GM18951 (cell line): Measurements from ENCODE around the gene R3HCC1L.
"Not testable (repeated sequence)": the region's sequence is repeated elsewhere in the genome, so short reads cannot be mapped to it uniquely, and the experiment has no call there.

Experiments used
- POLR2A ChIP-seq: IDR thresholded peaks from 4 replicates; pipeline ENCODE4 v1.6.1; 2011; ENCODE audit warnings: mild to moderate bottlenecking; ENCODE audit not compliant: insufficient read length, insufficient read depth; ENCODE audit errors: extremely low read depth
- in situ Hi-C: fragments of 300-500 bp; cut with MboI; formaldehyde crosslinking; loops from one replicate; pipeline ENCODE4 v1.12.0; 2022; ENCODE audit warnings: low sequenced_read_pairs, mixed read lengths, inconsistent platforms; ENCODE audit not compliant: unreplicated experiment

Gene R3HCC1L

DNA sequence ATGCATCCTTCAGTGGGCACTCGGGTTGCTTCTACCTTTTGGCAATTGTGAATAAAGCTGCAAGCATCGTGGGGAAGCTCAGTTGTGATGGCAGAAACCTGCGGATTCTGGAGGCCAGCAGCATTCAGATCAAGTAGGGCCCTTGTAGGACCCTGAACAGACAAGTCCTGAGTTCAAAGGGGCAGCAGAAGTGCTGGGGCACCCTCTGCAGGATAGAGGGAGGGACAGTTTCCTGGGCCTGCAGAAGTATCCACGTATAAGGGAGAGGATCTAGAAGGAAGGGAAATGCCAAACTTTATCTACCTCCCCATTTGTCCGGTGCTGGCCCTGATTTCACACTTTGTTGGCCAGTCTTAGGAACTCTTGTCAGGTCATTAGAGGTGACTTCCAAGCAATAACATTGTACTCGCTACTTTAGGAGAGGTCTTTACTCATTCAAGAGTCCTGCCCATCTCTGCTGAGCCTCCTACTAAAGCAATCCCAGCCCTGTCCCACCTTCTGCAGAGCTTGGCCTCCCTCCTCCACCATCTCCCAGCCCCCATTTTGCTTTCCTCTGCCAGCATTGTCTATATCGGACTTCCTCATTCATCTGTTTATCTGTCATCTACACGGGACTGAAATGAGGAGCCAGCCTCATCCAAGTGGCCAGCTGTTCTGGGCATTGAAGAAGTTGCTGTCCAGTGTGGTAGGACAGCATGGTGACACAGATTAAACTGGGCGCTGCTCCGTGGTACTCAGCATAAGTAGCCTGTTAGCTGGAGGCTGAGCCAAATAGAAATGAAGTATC is 26.6 kb upstream of the R3HCC1L start:
- TF ChIP-seq POLR2A, result no peak
- in situ Hi-C loops, result no loop called here

DNA sequence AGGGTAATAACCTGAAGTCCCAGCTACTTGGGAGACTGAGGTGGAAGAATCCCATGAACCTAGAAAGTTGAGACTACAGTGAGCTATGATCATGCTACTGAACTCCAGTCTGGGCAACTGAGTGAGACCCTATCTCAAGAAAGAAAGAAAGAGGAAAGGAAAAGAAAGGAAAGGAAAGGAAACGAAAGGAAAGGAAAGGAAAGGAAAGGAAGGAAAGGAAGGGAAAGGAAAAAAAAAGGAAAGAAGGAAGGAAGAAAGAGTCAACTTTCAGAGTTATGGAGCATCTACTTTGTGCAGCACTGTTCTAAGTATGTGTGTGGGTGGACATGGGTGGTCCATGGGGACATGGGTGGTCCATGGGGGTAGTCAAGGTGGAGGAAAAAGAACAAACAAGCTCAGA is 24.1 kb upstream of the R3HCC1L start:
- in situ Hi-C loops, result no loop called here
- no peak for TF ChIP-seq POLR2A

DNA sequence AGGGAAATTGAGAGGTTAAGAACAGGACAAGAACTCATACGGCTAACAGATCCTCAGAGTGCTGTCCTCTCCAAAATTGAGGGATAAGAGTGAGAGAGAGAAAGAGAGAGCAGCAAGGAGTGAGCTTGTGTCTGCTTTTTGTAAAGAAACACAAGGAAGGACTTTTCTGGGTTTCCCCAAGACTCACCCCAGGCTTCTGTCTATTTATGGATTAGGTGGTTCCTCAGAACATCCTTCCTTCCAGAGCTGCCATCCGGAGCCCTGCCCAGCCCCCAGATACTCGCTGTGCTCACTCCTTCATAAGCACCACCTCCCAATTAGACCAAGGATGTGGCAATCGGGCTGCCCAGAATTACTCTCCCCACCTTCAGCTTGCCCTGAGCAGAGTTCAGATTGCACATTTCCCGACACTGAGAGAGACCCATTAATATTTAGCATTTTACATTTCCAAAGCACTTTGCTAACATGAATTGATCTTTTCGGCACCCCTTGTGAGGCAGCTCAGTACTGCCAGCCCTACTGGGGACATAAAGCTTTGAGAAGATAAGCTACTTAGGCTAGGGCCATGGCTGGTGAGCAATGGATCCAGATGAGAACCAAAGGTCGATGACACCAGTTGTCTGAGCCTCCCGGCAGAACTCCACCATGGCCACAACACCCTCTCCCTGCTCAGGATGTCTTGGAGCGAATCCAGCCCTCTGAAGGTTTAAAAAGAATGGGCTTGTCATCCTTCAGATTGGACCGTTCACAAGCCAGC is 19.2 kb upstream of the R3HCC1L start:
- in situ Hi-C loops, result no loop called here
- TF ChIP-seq POLR2A, result no peak

DNA sequence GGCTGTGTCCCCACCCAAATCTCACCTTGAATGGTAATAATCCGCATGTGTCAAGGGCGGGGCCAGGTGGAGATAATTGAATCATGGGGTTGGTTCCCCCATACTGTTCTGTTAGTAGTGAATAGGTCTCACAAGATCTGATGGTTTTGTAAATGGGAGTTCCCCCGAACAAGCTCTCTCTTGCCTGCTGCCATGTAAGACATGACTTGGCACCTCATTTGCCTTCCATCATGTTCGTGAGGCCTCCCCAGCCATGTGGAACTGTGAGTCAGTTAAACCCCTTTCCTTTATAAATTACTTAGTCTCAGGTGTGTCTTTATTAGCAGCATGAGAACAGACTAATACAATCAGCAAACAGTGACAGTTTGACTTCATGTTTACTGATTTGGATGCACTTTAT is 14.6 kb upstream of the R3HCC1L start:
- in situ Hi-C loops, result no loop called here
- no peak for TF ChIP-seq POLR2A

DNA sequence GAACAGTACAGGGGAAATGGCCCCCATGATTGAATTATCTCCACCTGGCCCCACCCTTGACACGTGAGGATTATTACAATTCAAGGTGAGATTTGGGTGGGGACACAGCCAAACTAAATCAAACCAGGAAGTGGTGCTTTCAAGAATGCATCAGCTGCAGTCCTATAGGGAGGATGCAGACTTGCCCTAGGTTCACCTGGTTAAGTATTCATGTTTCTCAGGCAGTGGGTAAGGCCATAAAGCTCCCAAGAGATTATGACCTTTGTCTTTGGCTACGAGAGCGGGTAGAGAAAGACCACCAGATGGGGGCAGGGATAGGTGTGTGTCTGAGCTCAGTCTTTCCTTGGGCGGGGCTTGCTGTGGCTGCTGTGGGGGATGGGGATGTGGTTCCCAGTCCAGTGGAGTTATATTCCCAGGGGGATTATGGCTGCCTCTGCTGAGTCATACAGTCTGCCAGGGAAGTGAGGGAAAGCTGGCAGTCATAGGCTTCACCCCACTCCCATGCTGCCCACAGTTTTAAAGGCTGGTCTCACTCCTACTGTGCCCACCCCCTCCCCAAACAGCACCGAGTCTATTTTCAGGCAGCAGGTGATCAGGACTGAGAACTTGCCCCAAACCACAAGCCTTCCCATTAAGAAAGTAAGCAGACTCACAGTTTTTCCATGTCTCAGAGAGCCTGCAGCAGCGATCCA is 8.4 kb upstream of the R3HCC1L start:
- in situ Hi-C loops, result no loop called here

DNA sequence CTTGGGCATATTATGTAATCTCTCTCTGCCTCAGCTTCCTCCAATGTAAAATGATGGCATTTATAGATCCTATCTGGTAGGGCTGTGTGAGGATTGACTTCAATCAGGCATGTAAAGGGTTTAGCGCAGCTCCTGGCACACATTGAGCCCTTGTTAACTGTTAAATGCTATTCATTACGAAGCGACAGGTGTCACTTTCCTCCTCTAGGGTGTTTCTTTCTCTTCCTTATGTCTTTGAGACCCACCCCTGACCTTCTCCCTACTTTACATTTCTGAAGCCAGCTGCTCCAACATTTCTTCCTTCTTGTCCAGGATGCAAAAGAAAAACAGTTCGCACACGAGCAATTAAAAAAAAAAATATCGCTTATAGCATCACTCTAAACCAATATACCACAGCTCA is 5.7 kb upstream of the R3HCC1L start:
- TF ChIP-seq POLR2A, result no peak
- in situ Hi-C loops, result no loop called here

More for the DNA sequence above, 8.4 kb upstream of the R3HCC1L start:
- TF ChIP-seq POLR2A, result no peak

DNA sequence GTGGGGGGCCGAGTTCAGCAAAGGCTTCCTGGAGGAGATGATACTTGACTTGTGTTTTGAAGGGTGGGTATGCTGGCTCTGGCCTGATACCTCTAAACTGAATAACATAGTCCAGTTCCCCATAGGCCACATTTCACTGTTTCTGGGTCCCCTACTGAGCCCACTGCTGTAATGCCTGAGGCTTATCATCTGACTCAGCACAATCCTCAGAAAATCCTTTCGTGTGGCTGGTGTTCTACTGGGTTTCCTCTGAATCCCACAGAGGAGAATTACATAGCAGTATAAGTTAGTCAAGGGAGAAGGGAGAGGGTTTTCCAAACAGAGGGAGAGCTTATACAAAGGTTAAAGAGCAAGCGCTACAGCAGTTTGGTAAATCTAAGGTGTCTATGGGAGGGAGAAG is 2.8 kb upstream of the R3HCC1L start:
- no peak for TF ChIP-seq POLR2A
- in situ Hi-C loops, result no loop called here

DNA sequence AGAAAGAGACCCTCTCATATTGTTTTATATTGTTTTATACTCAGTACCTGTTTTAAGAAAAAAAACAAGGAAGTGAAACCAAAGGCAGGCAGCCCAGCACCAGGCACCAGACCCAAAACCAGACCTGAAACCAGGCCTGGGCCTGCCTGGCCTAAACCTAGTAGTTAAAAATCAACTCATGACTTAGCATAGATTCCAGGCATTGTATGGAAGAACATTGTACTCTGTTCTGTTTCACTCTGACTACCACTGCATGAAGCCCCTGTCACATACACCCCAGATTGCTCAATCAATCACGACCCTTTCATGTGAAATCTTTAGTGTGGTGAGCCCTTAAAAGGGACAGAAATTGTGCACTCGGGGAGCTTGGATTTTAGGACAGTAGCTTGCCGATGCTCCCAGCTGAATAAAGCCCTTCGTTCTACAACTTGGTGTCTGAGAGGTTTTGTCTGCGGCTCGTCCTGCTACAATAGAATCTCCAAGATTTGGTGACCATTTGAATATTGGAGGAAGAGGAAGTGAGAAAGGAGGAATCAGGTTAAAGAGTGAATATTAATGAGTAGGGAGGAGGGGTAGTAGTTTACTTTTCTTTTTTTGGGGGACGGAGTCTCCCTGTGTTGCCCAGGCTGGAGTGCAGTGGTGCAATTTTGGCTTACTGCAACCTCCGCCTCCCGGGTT is 1.2 kb upstream of the R3HCC1L start:
- in situ Hi-C loops, result not testable (repeated sequence)

DNA sequence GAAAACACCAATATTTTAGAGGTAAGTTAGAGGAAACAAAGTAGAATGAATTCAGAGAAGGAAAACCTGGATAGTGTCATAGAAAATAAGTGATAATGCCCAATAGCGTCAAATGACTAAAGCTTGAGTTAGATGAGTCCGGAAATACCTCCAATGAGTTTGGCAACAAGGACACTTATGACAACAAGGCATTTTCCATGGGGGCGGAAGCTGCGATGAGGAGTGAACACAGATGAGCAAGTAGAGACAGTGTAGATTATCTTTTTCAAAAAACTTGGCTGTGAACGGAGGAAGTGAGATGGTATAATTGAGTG is 383 bp upstream of the R3HCC1L start:
- in situ Hi-C loops, result no loop called here
- TF ChIP-seq POLR2A, result no peak

DNA sequence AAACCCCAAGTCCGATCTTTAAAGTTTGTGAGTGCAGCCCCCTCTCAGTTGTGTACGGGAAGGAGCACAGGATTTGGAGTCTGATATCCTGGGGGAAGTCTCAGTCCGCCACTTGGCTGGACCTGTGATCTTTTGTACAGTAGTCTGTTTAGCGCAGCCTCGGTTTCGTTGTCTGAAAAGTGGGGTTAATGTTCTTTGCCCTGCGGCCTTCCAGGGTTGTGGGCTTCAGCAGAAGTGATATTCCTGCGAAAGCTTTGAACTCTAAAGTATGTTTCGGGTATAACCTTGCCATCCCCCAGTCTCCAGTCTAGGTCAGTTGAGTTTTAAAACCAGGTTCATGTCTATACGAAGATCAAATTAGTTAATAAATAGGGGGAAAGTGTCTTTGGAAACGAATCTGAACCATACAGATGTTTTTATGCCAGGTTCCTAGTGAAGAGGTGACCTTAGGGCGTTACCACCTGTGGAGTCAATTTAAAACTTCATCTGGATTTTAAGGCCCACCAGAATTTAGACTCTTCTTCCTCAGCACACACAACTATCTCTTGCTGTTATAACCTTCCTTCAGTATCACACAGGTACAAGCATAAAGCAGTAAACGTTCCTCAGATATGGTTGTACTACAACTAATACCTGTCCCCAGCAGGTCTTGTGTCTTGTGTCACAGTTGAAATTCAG is 904 bp downstream of the R3HCC1L start:
- in situ Hi-C loops, result no loop called here
- no peak for TF ChIP-seq POLR2A

DNA sequence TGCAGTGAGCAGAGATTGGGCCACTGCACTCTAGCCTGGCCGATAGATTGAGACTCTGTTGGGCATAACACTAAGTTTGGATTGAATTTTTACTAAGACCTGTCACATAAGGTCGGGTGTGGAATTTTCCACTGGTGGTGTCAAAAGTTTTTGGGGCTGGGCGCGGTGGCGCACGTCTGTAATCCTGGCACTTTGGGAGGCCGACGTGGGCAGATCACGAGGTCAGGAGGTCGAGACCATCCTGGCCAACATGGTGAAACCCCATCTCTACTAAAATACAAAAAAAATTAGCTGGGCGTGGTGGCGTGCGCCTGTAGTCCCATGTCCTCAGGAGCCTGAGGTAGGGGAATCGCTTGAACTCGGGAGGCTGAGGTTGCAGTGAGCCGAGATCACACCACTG is 2.3 kb downstream of the R3HCC1L start:
- in situ Hi-C loops, result not testable (repeated sequence)

DNA sequence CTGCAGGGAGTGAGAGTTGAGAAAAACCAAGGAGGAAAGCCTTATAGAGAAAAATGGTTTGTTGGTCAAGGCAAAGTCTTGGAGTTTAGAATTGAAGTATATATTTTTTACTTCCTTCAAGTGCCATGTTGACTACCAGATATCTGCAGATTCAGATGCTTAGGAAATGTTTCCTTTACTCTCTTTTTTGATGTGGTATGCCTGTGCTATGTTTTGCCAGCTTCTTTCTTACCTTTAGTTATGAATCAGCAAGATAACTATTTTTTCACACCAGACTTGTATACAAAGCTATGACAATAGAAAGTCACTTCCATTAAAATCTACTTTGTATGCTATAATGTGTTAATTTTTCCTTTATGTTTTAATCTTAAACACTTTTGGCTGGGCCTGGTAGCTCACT is 3.6 kb downstream of the R3HCC1L start:
- TF ChIP-seq POLR2A, result no peak
- in situ Hi-C loops, result no loop called here

DNA sequence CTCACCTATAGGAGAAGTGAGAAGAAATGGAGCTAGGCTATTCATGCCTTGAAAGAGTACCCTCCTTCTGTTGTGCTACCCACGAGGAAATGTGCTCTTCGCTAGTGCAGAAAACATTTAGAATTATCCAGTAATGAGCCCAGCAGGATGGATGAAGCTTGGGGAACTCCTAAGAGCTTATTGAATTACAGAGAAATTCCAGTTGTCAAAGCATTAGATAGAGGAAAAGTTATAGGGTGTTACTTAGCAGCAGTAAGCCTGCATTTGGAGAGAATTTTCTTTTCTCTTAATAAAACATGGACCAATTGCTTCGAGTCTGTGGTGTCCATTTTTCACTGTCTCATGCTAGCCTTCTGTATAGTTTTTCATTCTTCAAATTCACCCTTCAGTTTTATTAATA is 5.0 kb downstream of the R3HCC1L start:
- in situ Hi-C loops, result no loop called here
- no peak for TF ChIP-seq POLR2A
